Fibroblast of the conjunctiva (primary cell): ENCODE data around the gene TK2.
"Not testable (repeated sequence)": the region's sequence is repeated elsewhere in the genome, so short reads cannot be mapped to it uniquely, and the experiment has no call there.

ENCODE experiments used
- DNase-seq: peaks from one replicate; pipeline ENCODE4 v3.0.0-alpha.2; 2010; ENCODE audit warnings: low read depth

TK2 gene

DNA sequence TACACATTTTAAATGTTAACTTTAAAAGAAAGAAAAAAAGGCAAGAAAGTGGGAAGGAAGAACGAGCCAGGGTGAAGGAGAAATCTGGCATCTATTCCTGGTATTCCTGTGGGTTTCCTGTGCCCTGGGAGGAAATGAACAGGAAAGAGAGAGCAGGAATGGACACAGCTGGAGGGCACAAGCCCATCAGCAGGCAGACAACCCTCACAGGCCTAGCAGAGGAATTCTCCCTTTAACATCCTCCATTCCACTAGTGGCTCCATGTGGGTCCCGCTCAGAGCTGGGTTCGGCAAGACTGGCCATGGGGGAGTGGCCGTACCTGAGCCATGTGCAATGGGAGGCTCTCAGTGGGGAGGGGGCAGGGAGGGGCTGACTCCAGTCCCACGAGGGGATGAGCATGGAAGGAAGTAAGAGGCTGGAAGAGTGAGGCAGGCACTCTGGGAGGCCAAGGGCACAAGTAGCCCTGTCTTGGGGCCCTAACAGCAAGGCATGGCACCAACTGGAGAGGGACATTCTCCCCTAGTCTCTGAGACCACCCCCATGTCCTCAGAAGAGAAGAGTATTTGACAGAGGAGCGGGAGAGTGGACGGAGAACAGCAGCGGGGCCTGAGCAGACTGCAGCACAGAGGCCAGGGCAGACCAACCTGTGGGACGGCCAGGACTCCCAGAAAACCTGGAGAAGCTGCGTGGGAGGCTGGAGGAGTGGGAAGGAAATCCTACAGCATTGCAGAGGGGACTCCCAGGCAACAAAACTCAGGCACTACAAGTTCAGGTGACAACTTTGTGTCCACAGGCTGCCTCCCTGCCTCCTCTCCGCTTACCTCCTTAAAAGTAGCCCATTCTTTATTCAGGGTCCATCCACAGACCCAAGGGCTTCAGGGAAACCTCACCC lies 30.2 kb downstream of the TK2 start:
- DNase-seq, result no peak

DNA sequence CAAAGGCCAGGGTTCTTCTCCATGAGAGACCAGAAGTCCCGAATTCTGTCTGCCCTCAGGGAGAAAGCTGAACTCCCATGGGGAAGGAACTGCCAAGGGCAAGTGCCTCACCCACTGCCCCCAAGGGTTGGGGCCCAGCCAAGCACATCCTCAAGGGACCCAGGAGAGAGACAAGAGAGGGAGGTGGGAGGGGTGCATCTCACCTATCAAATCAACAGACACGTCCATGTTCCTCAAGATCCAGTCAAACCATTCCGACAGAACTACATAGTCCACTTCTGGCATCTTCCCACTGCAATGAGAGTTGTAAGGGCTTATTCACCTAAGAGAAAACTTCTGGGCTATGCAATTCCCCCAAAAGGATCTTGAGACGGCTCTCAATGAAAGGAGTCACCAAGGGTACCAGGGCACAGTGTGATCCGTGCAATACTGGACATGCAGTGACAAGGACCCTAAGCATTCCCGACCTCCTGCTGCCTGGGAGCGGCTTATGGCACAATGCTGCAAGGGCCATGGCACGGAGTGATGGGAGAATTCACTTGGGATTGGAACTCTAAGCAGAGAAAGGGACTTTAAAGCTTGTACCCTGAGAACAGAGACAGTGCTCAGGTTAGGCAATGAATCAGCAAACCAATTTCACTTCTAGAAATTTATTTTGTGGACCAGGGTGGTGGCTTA lies 32.2 kb downstream of the TK2 start:
- DNase-seq, result no peak

DNA sequence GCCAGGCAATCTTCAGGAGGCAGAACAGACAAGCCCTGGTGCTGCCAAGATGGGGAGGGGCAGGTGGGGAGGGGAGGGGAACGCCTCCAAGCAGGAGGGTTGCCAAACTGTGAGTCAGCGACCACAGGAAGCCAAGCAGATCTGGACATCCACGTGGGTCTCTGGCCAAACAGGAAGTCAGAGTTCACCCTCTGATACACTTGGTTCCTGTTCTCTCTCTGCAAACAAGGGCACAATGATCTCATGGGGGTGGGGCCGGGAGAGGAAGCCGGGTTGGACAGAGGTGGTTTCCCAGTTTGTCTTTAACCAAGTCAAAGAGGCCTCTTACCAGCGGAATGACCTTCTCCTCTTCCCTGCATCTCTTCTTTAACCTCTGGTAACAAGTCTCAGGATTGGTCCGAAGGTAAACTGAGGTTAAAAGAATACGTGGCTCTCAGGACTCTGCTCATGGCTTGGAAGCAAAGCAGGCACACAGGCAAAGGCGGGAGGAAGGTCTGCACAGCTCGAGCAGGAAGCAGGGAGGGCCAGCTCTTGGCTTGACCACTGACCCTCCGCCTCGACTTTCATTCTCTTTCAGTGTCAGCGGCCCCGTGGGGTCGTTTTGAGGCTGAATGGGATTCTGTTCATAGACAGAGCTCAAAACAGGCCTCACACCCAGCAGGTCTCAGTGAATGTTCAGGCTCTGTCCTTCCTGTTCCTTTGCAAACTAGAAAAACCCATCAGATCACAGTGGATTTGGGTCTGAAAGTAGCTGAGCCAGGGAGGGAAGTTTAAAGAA lies 32.9 kb downstream of the TK2 start:
- peak; percentile 99 for DNase-seq

DNA sequence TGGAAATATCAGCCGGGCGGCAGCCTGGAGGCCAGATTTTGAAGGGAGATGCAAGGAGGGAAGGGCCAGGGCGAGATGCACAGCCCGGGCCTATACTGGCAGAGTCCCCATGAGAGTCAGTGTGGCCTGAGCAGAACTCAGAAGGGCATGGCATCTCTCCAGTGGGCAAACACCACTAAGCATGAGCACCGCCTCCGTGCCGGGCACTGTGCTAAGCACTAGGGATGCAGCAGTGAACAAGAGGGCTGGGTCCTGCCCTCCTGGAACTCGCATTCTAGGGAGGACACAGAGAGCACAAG lies 33.5 kb downstream of the TK2 start:
- DNase-seq, result no peak

DNA sequence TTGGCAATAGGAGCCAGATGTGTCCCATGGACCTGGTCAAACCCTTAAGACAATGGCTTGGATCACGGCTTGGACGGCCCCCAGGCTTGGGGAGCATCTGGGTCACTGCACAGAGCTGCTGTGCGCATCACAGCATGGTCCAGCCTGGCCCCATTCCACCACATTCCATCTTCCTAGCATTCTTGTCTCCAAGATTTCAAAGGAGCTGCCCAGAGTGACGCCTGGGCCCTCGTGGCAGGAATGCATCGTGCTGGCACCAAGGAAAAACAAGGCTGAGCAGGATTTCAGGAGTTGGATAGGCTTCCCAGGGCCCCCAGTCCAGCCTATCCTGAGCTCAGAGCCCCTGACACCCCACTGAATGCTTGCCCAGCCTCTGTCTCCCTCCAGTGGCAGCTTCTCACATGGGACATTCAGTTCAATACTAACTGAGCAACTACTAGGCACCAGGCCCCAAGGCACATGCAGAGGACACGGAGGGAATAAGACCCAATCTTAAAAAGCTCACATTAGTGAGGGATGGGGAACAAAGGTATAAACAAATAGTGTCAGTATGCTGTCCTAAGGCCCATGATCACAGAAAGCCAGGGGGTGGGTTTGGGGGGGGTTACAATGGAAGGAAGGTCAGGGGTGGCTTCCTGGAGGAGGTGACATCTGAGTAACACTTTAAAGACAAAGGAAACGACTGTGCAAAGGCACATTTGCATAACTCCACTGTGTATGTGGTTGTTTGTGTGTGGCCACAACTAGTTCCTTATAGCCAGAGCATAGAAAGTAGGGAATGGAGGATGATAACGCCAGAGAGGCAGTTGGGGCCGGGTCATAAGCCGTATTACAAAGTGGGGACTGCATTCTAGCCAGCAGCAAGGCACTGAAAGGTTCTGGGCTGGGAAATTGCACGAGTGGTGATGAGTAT lies 34.1 kb downstream of the TK2 start:
- DNase-seq, result no peak

DNA sequence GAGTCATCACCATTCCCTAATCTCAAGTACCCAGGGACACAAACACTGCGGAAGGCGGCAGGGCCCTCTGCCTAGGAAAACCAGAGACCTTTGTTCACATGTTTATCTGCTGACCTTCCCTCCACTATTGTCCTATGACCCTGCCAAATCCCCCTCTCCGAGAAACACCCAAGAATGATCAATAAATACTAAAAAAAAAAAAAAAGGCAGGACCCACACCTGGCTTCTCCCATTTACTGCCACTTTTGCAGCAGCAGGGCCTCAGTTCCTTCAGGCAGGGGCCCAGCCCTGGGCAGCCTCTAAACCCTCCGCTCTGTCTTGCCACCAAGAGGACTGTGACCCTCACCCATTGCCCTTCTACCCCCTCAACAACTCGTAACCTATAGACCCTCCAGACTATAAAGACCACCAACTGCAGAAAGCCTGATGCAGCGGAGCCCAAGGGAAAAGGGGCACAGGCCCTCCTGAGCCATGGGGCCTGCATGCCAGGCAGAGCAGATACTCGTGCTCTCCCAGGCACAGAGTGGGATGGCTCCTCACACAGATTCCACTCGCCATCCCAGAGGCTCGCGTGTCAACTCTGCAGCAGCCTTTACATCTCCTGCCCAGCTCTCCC lies 34.8 kb downstream of the TK2 start:
- not testable (repeated sequence) for DNase-seq

DNA sequence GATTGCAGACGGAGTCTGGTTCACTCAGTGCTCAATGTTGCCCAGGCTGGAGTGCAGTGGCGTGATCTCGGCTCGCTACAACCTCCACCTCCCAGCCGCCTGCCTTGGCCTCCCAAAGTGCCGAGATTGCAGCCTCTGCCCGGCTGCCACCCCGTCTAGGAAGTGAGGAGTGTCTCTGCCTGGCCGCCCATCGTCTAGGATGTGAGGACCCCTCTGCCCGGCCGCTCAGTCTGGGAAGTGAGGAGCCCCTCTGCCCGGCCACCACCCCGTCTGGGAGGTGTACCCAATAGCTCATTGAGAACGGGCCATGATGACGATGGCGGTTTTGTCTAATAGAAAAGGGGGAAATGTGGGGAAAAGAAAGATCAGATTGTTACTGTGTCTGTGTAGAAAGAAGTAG lies 35.5 kb downstream of the TK2 start:
- not testable (repeated sequence) for DNase-seq

DNA sequence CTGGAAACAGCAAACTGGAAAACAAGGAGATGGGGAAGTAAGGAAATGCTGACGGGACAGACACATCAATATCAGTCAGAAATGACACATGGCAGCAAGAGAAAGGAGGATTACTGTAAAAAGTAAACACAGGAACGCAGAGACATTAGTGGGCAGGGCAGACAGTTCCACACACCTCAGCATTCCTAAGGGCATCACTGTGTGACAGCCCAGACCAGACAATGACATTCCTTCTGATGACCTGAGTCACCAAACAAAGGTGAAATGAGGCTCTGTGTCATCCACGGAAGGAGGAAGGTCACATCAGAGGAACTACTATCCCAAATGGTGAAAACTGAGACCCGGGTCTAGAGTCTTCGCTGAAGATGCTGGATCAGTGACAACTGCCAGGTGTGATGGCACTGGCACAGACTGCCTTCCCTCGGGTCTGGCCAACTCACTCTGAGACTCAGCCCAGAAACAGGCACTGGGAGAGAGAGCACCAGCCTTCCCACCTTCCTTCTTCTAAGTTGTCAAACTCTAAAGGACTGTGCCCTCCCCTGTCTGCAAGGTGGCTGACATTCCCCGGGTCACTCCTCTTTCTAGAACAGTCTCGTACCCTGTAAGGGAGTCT lies 36.7 kb downstream of the TK2 start:
- no peak for DNase-seq

DNA sequence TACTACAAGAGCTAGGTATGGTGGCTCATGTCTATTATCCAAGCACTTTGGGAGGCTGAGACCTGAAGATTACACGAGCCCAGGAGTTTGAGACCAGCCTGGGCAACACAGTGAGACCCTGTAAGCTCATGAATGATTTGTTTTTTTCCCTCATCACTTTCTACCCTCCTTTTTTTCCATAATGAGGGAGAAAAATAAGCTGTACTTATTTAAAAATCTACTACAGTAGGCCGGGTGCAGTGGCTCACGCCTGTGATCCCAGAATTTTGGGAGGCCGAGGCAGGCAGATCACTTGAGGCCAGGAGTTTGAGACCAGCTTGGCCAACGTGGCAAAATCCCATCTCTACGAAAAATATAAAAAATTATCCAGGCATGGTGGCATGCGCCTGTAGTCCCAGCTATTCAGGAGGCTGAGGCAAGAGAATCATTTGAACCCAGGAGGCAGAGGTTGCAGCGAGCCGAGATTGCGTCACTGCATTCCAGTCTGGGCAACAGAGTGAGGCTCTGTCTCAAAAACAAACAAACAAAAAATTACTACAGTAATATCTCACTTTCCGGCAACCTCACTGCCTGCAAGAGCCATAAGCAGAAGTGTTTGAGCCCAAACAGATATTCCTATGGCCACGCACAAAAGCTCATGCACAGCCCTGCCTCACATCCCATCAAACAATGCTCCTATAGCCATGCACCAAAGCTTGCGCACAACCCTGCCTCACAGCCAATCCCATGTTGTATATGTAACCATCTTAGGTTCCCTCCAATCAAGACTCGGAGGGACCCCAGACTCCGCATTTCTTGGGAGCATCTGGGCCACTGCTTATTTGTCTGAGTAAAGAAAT lies 37.4 kb downstream of the TK2 start:
- no peak for DNase-seq

DNA sequence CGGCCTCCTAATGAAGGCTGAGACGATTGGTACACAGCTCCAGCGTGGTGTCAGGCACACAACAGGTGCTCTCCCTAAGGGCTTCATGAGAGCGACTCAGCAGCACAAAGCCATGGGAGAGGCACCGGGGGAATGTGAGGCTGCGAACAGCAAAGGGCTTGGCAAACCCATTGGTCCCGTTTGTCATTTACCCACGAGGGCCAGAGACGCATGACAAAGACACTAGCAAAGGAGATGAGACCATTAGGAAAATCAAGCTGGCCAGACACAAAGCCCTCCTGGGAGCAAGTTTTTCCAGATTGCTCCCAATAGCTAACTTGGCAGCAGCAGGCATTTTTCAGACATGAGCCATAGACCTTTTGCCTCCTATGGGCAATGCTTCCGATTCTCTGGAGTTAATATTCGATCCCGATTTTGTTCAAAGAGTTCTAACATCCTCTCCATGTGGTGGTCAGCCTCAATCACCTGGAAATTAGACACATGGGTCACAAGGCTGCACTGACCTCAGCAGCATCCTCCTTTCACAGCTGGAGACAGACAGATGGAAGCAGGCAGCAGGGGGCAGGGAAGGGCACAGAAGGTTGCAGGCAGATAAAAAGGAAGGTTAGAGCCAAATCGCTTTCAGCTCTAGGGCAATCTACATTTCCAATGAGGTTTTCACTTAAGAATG lies 38.2 kb downstream of the TK2 start:
- DNase-seq, result peak; percentile 43

DNA sequence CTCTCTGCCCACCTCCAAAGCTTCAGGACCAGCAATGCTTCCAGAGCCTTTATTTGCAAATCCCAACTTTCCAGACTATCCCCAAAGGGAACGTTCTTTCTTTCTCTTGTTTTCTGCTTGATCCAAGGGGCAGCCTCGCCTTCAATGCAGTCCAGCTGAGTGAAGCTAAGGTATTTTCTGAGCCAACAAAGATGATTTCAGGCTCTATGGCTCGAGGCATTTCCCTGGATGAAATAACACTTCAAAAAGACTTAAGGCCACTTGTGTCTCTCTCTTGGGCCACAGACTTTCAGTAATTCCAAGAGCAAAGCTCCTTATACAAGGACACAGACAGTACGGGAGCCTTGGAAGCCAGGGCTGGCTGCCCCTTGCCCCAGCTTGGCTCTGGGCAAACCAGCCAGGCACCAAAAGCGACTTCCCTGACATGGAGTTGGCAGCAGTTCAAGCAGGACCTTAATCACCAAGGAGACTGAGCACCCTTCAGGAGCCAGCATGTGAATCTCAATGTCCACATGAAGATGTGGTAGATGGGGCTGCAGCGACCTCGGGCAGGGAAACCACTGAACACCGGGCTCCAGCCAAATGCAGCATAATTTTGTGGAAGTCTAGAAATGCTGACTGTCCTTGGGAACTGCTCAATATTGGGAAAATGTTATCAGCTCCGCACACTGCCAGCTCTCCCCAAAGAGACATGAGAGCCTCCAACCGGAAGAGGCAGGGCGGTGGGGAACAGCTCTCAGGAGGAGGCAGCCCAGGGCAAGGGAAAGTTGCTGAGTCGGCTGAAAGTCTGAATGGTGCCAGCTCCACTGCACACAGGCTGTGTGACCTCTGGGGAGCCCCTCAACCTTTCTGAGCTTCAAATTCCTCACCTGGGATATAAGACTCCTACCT lies 39.0 kb downstream of the TK2 start:
- no peak for DNase-seq

DNA sequence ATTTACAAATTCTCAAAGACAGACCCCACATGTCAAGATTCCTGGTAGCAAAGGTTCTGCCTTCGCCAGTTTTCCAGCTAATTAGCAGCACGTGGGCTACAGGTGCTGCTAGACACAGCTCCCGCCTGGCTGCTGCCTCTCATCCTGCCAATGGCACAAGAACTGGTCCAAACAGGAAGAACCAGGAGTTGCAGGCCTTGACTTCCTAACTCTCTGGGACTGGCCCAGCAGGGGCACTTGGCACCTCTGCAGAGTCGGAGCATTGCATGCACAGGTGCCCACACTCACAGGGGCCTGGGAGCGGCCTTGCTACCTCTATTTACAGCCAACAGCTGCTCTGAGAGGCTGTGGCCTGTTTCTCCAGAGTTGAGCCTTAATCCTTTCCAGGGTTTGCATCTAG lies 39.6 kb downstream of the TK2 start:
- DNase-seq, result no peak

DNA sequence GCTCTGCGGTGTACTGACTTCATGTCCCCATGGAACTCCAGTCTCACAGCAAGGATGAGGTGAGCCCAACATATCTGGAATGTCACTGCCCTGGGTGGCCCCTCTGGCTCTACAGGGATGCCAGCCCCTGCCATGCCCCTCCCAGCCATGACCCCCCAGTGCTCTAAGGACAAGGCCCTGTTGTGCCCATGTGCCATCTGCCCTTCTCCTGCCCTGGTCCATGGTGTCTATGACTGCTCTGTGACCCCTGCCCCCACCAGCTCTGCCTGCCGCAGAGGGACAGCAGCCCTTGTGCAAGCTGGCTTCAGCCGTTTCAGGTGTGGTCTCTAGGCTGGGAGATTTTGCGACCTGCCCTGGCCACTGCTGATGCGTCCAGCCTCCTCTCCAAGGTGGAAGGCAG lies 40.3 kb downstream of the TK2 start:
- DNase-seq, result no peak

DNA sequence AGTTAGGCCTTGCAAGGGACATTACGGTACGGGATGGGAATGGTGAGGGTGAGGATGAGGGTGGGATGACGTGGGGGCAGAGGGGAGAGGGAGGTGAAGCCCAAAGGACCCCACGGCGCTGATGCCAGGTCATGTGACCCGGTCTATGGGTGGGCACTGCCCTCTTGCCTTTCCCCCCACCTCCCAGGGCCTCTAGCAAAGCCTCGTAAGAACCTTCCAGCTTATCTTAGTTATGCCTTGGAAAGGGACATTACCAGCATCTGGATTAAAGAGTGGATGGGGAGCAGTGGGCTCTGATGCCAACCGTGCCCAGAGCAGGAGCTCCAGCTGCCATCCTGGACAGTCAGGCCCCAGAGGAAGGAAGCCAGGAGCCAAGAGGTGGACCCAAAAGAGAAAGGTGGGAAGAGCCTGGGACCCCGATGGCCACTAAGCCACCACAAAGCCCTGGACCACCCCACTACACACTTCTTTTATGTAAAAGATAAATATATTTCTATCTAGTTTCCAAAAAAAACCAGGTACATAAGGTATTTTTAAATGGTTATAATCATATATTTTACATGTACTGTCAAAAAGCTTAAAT lies 40.9 kb downstream of the TK2 start:
- no peak for DNase-seq

DNA sequence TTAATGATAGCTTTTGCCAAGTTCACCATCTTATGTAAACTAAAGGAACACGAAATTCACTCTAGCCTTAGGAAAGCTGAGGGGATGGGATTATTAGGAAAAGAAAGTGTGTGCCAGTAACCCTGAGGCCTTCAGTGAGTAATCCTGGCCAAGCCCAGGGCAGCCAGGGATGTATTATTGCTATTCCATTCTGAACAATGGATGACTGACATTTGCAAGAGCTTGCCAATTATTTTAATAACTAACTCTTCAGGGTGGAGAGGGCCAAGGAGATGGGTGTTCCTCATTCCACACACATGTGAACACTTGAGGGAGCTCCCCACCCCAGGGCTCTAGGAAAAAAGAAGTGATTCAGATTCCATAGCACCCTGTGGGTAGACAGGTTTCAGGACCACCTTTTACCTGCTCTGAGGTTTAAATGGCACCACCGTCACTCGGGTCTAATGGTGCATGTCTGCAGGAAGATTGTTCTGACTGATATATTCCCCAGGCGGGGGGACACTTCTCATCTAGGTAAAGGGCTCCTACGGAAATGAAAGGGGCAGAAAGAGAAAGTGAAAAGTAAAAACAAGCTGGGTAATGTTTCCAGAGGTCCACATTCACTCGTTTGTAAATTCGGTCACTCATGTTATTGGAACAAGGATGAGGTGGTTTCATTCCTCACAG lies 41.5 kb downstream of the TK2 start:
- DNase-seq, result peak; percentile 64

DNA sequence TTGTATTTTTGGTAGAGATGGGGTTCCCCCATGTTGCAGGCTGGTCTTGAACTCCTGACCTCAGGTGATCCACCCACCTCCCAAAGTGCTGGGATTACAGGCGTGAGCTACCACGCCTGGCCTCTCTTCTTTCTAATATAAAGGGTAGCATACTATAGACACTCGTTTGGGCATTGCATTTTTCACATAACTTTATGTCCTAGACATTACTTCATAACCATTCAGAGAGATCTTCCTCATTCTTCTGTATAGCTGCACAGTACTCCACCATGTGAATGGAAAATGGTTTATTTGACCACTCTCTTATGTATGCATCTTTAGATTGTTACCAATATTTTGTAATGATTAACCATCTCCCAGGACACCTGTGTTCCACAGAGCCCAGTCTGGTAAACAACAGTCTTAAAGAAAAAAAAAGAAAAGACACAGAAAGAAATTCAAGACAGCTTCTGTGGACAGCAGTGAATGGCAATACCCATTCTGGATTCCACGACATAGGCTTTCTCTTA lies 42.1 kb downstream of the TK2 start:
- no peak for DNase-seq

DNA sequence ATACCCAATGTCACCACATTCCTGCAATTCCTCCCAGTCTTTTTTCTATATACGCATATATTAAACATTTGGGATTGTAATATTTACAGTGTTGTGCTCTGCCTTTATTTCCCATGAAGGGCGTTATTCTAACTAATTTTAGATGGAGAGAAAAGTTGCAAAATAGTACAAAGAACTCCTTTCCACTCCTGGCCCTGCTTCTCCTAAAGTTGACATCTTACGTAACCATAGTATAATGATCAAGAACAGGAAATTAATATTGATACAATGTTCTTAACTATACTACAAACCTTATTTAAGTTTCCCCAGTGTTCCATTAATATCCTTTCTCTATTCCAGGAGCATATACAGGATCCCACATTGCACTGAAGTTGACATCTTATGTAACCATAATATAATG lies 46.3 kb downstream of the TK2 start:
- no peak for DNase-seq
